AG04450 (cell line): Measurements from ENCODE around the gene PDK2. TPM values are rescaled to one million over a fixed set of nuclear protein-coding genes. Genes with fewer than 3 reads are reported as not detected.

Experiments
- CTCF ChIA-PET: fragments of 300-600, 350-600 bp; formaldehyde crosslinking; extraction: SDS; loops from one replicate; lab custom pipeline; 2022; ENCODE audit warnings: antibody characterized with exemption, inconsistent platforms; lab: Charles Lee
- POLR2A ChIA-PET: fragments of 350-600 bp; formaldehyde crosslinking; extraction: SDS; loops from one replicate; lab custom pipeline; 2021; ENCODE audit warnings: antibody characterized with exemption, inconsistent platforms; lab: Yijun Ruan, JAX
- DNase-seq: peaks from one replicate; pipeline ENCODE4 v3.0.0-alpha.2; 2011; ENCODE audit warnings: low read depth, low spot score
- H3K27ac ChIP-seq: one replicate; pipeline ENCODE4 v1.5.1; 2012; ENCODE audit warnings: low read depth, low read length, control low read depth
- H3K27me3 ChIP-seq: one replicate; pipeline ENCODE4 v1.6.0; 2012; ENCODE audit warnings: low read length; ENCODE audit not compliant: control insufficient read depth, insufficient read depth
- H3K4me3 ChIP-seq: 2 replicates; pipeline ENCODE4 v1.5.1; 2011; ENCODE audit warnings: mild to moderate bottlenecking, low read depth, low read length, control low read depth
- H3K9me3 ChIP-seq: 2 replicates; pipeline ENCODE4 v1.5.1; 2012; ENCODE audit warnings: low read length; ENCODE audit not compliant: control insufficient read depth, insufficient read depth
- polyA plus RNA-seq: library from polyadenylated mRNA; depleted of rRNA; stranded (reverse); fragments of >200 nt; gene quantifications from 2 replicates; pipeline ENCODE4 v1.2.3, GENCODE V29; 2011
- TF ChIP-seq, protein P1 (sequence below): IDR thresholded peaks from 2 replicates; pipeline ENCODE4 v1.5.1; 2011; ENCODE audit warnings: low read depth, low read length, control low read depth, inconsistent platforms

PDK2 gene
- polyA plus RNA-seq, 1 experiment, result 62.4 TPM

DNA sequence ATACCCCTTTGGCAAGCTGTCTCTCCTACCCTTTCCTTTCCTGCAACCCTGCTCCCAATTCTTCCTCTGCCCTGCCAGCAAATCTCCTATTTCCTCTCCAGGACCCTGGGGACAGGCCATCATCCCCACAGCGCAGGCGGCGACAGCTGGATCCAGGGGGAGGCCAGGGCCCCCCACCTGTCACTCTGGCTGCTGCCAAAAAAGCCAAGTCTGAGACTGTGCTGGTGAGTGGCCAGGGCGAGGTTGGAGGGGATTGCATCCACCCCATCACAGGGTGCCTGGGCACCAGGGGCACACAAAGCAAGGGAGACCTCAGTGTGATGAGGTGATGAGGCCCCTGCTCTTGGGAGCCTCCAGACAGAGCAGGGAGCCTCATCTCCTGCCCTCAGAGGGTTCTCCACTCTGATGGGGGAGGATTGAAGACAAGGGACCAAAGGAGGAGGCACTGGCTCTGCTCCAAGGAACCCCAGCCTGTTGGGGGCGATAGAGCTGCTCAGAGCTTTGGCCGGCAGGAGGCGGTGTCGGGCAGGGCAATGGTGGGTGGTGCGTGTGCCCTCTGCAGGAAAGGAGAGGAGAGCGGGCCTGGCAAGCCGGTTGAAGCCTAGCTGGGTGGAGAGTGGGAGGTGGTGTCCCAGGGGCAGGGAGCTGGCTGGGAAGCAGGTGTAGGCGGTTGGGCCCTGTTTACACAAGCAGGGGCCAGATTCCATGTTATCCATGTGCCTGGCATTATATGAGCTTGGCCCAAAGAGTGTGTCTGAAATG, 15.6 kb upstream of the PDK2 start:
- no peak for DNase-seq
- peak overlapping the region; percentile 11 for H3K27ac ChIP-seq
- ChIA-PET POLR2A (no interaction called here), CTCF (interaction anchor here (1.3 to 3.7 kb wide), 3 partner anchors 7 to 53 kb away, joined by 4 to 24 read pairs (median 4); partner anchors contain the start of gene PDK2)
- no peaks in the 10 kb centered on the region for H3K9me3 ChIP-seq
- H3K4me3 ChIP-seq, result no peak overlapping the region
- TF ChIP-seq, protein P1, sequence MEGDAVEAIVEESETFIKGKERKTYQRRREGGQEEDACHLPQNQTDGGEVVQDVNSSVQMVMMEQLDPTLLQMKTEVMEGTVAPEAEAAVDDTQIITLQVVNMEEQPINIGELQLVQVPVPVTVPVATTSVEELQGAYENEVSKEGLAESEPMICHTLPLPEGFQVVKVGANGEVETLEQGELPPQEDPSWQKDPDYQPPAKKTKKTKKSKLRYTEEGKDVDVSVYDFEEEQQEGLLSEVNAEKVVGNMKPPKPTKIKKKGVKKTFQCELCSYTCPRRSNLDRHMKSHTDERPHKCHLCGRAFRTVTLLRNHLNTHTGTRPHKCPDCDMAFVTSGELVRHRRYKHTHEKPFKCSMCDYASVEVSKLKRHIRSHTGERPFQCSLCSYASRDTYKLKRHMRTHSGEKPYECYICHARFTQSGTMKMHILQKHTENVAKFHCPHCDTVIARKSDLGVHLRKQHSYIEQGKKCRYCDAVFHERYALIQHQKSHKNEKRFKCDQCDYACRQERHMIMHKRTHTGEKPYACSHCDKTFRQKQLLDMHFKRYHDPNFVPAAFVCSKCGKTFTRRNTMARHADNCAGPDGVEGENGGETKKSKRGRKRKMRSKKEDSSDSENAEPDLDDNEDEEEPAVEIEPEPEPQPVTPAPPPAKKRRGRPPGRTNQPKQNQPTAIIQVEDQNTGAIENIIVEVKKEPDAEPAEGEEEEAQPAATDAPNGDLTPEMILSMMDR, result peak; percentile 43
- H3K27me3 ChIP-seq, result no peaks in the 10 kb centered on the region

DNA sequence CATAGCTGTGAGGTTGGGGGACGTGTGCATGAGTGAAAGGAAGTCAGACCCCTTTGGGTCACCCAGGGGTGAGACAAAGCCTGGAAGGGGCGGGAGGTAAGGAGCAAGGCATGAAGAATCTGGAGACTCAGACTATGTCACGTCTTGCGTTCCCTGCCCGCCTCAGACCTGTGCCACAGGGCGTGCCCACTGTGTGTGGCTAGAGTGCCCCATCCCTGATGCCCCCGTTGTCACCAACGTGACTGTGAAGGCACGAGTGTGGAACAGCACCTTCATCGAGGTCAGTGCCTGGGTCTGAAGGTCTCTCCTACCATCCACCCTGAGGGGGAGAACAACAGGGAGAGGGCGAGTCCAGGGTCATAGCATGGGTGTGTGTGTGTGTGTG, 15.1 kb upstream of the PDK2 start:
- no peak overlapping the region for H3K4me3 ChIP-seq
- ChIA-PET CTCF (interaction anchor here (1.3 to 3.7 kb wide), 2 partner anchors 14 to 53 kb away, joined by 4 to 24 read pairs; partner anchors contain the start of gene PDK2), POLR2A (no interaction called here)
- H3K27ac ChIP-seq, result no peak overlapping the region
- no peaks in the 10 kb centered on the region for H3K9me3 ChIP-seq
- TF ChIP-seq, protein P1, result no peak
- no peak for DNase-seq
- H3K27me3 ChIP-seq, result no peaks in the 10 kb centered on the region

DNA sequence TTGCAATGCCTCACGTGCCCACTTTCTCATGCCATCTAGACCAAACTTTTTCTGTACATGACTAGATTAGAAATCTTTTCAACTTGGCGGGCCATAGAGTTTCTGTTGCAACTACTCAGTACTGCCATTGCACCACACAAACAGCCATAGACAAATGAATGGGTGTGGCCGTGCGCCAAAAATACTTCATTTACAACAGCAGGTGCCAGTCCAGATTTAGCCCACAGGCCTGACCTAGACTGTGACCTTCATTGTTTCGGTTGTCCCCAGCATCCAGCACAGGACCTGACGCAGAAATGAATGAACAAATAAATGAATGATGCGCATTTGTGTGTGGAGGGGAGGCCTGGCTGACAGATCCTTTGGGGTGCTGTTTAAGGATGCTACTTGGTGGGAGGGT, 14.3 kb upstream of the PDK2 start:
- Histone ChIP-seq H3K27ac (peak overlapping the region; percentile 21), H3K27me3 (no peaks in the 10 kb centered on the region), H3K4me3 (no peak overlapping the region), H3K9me3 (no peaks in the 10 kb centered on the region)
- ChIA-PET POLR2A (no interaction called here), CTCF (interaction anchor here (0.5 to 2.4 kb wide), 2 partner anchors 13 to 512 kb away, joined by 3 to 12 read pairs; no protein-coding TSS in a partner anchor)
- DNase-seq, result no peak
- TF ChIP-seq, protein P1, result no peak

DNA sequence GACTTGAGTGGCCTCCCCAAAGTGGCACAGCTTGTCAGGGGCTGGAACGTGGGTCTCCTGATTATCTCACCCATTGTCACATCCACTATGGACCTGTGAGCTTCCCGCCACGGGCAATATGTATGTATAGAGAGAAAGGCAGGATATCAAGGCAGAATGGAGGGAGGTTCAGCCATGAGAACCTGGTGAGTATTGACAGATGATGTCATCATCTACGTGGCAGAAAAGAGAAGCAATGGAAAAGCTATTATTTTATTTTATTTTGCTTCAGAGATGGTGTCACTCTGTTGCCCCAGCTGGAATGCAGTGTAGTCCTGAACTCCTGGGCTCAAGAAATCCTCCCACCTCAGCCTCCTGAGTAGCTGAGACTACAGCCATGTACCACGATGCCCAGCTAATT, 13.4 kb upstream of the PDK2 start:
- ChIA-PET POLR2A (no interaction called here), CTCF (interaction anchor here (1.0 to 2.4 kb wide), 3 partner anchors 12 to 86 kb away, joined by 3 to 12 read pairs (median 5); no protein-coding TSS in a partner anchor)
- no peak for DNase-seq
- Histone ChIP-seq H3K27ac (no peak overlapping the region), H3K27me3 (no peaks in the 10 kb centered on the region), H3K4me3 (no peak overlapping the region), H3K9me3 (no peaks in the 10 kb centered on the region)
- TF ChIP-seq, protein P1, result no peak
